HG03159 (cell line): ENCODE results near the gene TREX2.
"Not testable (repeated sequence)": the region's sequence is repeated elsewhere in the genome, so short reads cannot be mapped to it uniquely, and the experiment has no call there.

ENCODE experiments used
- ATAC-seq: cut with Tn5 transposase; IDR thresholded peaks from one replicate; pipeline ENCODE4 v1.9.1; 2021; ENCODE audit warnings: mild to moderate bottlenecking, moderate library complexity; ENCODE audit not compliant: unreplicated experiment

Gene TREX2

DNA sequence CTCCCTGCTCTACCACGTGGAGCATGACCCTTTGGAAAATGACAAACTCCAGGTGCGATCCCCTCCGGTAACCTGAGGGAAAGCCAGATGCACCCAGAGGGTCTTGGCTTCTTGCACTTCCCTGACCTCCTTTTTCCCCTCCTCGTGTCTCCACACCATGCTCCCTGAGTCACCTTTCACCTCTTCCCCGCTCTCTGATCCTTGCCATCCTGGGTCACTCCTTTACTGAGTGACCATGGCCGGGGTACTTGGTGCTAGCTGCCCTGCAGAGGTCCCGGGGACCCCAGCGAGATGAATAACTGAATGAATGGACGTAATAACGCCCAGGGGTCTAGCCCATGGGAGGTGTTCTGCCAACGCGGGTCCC is 35.0 kb downstream of the TREX2 start:
- ATAC-seq = no peak

DNA sequence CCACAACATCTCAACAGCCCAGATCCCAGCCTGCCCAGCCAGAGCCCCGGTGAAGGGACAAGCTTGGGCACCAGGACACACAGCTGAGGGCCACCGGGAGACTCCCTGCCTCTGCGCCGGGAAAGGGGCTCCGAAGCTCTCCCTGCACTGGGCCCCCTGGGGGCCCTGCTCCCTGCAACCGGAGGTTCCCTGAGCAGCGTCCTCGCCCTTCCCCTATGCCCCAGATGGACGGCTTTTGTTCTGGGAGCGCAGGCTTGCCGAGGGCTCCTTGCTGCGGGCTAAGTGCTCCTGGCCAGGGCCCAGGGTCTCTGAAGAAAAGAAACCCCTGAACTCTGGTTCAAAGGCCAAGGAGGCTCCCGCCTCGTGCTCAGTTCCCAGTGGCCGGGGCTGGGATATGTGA is 35.5 kb downstream of the TREX2 start:
- ATAC-seq = no peak

DNA sequence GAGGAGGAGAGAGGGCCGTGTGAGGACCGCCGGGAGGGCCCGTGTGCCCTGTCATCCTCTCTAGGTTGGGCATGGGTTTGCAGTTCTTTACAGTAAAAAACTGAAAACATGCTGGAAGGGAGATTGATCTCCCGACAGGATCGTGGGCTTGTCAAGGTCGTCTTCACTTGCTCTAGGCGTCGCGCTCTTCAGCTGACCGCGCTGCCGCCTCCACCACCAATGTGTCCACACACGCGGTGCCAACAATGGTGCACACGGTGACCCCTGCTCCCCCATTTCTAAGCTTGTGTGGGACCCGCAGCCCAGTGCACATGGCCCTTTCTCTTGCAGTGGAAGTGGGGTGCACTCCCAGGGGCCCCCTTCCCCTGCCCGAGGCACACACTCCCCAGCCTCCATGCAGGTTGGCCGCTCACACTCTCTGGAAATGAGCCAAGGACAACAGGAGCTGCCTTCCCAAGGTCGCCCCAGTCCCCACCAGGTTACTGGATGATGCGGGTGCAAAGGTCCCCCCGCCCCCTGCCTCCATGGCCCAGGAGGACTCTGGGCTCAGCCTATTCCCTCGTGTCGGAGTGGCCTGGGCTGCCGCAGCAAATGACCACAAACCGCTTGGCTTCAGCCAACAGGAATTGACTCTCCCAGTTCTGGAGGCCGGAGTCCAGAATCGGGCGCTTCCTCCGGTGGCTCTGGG is 36.3 kb downstream of the TREX2 start:
- ATAC-seq = no peak

DNA sequence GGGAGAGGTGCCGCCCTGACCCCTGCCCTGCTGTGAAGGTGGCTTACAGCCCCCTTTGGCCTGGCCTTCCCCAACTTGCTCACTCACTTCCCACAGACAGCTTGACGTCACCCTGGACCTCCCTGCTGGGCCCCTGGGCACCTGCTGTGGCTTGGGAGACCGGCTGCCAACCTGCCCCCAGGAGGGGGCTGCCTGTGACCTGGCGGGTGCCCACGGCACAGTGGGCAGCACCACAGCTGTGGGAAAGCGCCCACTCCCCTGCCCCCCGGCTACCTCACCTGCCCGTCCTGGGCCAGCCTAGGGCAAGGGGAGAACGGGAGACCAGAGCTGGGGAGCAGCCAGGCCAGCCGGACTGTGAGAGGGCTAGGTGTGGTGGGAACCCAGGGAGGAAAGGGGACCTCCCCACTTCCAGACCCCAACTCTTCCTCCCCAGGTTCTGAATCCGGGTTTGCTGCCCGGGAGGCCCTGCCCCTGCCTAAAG is 36.9 kb downstream of the TREX2 start:
- no peak for ATAC-seq

DNA sequence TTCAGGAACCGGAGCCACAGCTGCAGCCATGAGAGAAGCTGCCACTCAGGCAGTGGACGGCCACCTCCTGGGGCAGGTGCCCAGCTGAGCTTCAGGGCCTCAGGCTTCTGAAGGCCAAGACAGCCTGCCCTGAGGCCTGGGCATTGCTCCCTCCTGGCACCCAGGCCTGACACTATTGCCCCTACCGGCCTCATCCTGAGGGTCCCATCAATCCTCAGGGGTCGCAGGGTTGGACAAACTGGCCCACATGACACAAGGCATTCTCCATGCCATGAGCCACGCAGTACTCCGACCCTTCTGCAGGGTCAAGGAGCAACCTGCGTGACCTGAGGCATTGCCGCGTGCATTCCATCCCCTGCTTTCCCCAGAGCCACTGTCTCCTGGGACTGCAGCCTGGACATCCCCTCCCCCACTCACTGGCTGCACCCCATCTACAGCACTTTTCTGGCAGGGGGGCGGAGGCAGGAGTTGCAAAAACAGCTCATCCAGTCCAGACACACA is 37.6 kb downstream of the TREX2 start:
- ATAC-seq = no peak

DNA sequence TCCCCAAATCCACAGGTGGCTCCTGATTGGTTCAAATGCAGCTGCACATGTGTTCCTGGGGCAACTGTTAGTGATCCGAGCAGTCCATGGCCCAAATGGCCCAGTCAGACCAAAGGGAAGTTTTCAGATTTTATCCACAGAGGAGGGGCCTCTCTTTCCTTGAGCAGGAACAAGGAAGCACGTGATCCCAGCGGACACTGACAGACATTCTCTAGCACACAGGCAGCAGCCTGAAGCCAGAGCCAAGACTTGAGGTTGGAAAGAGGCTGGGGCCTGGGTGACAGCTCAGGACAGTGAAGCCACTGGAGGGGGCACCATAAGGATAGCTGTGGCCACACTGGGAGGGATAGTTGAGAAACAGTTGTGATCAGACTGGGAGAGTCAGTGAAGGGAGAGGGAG is 38.1 kb downstream of the TREX2 start:
- no peak for ATAC-seq

DNA sequence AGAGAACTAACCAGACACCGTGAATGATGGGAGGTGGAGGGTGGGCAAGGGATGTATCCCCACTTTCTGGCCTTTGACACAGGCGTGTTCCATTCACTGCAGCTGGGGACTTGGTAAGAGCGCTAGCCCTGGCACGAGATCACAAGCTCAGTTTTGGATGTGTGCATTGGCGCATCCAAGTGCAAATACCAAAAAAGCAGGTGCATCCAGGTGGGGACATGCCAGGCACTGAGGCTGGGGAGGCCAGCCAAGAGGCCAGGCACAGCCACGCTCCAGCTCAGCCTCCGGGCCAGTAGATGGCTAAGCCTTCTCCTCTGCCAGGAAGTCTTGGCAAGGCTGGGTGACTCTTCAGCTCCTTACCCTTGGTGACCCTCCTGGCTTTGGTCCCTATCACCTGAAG is 39.0 kb downstream of the TREX2 start:
- no peak for ATAC-seq

DNA sequence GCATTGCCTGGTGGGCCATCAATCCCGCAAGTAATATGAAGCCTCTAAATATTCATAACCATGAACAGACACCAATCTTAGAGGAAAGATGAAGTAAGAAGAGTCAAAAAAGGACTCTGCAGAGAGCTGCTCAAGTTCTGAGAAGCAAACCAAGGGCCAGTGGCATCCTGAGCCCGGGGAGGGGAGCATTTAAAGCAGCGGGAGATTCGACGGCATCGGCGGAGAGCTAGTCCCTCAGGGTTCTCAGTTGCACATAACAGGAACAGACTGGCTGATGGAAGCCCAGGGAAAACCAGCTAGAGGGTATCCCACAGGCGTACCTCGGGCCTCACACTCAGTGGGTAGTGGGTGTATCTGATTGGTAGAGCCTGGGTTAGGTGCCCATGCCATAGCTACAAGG is 39.8 kb downstream of the TREX2 start:
- no peak for ATAC-seq

DNA sequence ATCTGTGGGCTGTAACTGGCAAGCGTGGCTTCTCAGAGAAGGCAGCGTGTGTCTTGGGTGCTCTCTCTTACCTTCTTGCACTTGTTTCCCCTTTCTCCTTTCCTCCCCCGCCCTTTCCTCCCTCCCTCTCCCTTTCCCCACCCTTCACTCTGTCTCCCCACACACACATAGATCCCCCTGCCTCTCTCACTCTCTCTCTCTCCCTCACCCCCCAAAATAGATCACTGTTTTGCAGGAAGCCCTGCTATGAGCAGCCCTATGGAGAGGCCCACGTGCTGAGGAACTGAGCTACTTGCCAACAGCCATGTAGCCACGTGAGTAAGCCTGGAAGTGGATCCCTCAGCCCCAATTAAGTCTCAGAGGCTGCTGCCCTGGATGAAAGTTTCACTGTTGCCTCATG is 40.4 kb downstream of the TREX2 start:
- no peak for ATAC-seq

DNA sequence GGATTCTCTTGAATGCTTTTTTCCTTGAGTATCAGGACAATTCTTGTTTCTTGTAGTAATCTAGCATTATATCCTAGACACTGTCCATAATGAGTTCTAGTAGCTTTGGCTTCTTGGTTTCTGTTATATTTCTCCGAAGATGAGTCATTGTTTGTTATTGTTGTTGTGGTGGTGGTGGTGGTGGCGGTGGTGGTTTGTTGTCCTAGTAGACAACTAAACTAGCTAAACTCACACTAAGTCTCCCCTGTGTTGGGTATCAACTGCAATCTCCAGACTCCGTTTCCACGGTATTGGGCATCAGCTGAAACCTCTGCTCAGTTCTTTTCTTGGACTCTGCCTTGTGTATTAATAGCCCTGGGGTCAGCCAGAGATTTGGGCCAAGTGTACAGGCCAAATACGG is 41.5 kb downstream of the TREX2 start:
- ATAC-seq = not testable (repeated sequence)

DNA sequence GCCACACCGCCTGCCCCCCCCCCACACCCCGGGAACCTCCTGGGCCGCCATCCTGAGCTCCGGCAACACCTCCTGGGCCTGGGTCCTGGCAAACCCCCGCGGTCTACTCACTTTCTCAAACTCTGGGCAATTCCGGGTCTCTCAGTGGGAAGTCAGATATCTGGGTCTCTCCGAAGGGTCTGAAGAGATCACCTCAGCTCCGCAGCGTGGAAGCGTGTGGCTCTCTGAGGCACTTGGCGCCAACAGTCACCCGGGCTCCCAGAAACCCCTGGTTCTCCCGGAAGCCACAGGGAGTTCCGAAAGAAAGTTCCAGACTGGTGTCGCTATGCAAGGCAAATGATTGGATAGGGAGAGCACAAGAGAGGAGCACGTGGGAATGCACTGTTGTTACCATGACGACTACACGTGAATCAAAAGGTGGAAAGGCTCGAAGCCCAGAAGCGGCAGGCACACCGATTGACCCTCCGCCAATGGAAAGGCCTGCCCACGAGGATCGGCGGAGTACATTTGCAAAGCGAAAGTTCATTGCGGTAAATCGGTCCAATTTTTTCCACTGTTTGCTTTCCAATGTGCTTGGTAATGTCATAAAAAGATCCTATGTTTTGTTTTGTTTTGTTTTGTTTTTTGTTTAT is 44.6 kb downstream of the TREX2 start, which contains the start of gene PNMA6E:
Gene PNMA6E, minus strand, starts transcription at position 218 of the 632 bp plus-strand sequence. CDS start 2,501 bp downstream, outside the sequence.
- no peak for ATAC-seq

DNA sequence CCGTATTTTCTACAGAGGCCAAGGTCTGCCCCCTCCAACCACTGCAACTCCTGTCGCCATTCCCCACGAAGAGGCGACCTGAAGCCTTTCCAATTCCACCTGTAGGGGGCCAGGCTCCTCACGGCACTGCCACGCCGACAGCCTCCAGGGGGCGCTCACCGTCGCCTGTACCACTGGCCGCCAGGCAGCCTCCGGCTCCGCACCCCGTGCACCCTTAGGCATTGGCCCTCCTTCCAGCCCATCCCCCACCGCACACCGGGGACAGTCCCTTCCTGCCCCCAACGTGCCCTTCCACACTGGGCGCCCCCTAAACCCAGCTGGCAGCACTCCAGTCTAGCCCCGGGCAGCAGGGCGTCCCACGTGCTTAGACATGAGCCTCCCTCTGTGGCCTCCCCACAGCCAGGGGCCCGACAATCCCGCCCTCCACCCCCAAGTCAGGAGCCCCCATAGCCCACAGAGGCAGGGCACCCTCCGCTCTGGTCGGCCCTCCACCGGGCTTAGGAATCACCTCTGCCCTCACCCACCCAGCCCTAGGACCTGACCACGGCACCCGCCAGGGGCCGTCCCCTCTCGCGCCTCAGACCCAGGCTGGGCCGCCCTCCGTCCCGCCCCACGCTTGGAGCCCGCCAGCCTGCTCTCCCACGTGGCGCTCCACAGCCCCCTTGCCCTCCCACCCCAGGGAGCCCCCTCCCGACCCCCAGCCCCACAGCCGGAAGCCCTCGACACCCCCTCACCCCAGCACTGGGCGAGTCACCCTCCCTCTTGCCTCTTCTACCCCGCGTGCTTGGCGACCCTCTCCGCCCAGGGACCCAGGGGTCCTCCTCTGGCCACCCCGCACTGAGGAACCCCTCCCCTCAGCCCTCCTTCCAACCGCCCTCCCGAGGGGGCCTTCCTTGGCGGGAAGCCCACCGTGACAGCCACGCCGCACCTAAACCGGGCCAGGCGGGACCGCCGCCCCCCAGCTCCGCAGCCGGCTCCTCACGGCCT is 45.4 kb downstream of the TREX2 start:
- ATAC-seq = no peak

DNA sequence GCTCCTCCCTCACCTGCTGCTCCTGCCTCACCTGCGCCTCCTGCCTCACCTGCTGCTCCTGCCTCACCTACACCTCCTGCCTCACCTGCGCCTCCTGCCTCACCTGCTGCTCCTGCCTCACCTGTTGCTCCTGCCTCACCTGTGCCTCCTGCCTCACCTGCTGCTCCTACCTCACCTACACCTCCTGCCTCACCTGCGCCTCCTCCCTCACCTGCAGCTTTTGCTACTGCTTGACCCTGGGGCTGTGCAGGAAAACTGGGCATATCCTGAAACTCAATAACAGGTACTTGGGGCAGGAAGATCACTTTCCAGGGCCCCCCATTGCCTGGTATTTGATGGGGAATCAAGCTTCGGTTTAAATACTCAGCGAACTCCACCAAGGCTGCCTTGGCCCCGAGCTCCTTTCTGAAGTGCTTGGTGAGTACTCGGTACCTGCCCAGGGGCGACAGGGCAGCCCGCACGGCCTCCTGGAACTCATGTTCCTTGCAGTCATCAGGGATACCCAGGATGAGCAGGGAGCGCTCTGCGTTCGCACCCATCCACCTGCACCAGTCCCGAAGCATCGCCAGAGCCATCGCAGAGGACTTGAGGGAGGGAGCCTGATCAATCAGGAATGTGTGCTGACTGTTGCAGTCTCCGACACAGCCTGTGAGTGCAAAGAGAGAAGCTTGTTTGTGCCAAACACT is 47.4 kb downstream of the TREX2 start:
- ATAC-seq = no peak

DNA sequence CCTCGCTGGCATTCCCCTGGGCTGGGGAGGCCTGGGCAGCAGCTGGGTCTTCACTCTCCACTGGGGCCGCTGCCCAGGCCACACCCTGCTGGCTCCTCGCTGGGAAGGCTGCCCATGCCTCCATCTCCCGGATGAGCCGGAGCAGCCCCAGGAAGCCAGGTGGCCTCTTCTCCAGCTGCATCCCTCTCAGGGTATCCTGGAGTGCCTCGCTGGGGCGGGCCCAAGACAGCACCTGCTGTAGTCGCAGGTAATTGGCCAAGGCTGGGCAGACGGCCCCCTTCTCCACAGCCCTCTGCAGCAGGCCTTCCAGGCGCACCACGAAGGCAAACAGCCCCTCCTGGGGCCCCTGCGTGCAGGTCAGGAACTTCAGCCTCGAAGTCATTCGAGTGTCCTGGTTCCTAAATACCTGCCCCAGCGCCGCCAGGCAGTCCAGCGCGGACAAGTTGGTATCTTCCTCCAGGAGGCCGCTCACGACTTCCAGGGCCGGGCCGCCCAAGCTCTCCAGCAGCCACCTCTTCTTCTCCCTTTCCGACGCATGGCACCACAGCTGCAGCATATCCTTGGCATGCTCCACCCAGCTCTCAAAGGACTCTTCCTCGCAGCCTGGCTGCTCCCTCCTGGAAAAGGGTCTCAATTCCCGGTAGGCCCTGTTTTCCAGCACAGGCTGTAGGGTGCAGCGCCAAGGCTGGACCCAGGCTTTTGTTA is 48.4 kb downstream of the TREX2 start:
- no peak for ATAC-seq

DNA sequence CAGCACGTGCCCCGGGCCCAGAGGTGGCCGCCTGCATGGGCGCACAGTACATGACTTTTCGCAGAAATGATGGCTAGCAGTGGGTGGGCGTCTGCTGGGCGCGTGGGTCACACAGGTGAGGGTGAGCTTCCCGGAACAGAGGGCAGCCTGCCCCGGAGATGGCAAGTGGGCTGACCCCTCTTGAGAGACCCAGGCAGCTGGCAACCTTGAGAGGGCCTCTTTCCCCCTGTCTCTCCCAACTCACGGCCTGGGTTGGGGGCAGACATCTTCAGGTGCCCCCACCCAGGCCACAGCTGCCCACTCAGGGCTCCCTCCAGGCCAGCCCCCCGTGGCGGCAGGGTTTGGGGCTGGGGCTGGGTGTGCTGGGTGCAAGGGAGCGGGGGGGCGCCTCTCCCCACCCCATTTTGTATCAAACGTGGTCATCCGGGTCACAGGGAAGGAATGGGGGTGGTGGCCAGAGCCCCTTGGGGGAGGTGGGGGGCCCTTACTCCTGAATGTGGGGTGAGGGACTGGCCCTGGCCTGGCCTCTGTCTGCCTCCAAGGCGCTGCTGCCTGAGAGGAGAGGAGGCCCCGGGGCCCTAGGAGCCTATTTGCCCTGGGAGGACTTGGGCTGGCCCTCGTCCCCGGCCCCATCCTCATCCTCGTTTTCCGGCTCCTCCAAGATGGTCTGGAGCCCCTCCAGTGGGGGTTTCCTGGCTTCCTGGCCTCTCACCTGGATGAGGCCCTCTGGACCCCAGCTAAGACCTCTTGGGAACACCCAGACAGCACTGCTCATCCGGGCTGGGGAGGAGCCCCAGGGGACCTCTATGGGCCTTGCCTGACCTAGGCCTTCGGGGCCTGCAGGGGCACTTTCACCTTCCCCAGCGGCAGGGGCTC is 49.3 kb downstream of the TREX2 start:
- no peak for ATAC-seq

DNA sequence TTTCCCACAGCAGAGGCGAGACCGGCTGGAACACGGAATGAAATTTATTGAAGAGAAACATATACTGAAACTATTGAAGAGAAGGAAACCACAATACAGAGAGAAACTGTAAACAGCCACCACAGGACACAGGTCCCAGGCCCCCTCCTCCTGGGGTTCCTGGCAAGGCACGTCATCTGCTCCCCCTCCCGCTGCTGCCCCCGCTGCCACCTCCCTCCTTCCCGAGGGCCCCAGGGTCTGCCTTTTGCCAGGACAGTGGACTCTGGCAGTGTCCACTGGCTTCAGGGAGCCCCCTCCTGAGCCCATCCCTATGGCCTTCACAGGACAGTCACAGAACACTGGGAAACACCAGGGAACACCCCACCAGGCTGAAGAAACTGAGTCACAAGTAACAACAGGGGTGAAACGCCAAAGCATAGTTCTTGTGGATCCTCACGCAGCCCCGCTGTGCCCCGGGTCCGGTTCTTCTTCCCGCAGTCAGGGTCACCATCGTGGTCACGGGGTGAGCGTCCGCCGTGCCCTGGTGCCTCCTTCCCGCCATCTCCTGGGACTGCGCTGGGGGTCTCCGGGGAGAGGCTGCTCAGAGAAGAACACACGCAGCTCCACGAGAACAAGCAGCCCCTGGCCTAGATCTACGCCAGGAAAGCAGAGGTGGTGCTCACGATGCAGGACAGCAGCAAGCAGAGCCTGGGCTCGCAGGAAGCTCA is 50.1 kb downstream of the TREX2 start:
- ATAC-seq = no peak

DNA sequence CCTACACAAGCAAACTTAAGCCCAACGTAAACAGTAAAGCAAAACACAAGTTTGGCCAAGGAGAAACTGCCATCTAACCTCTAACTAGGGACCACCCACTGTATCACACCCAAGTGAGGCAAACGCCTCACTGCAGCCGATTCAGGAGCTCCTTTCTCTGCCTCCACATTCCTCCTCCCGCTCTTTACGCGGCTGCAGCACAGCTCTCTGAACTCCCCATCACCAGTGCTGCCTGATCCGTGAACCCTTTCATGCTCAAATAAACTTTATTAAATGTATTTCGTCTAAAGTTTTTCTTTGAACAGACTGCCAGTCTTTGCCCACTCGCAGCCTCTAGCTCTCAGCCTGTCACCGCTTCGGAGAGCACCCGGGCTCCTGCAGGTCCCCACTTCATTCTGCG is 51.2 kb downstream of the TREX2 start:
- ATAC-seq = no peak
